GM21367 (cell line): Measurements from ENCODE around the gene KIAA0753.

Experiments used
- ATAC-seq: cut with Tn5 transposase; IDR thresholded peaks from one replicate; pipeline ENCODE4 v1.9.1; 2021; ENCODE audit not compliant: unreplicated experiment

Gene KIAA0753

DNA sequence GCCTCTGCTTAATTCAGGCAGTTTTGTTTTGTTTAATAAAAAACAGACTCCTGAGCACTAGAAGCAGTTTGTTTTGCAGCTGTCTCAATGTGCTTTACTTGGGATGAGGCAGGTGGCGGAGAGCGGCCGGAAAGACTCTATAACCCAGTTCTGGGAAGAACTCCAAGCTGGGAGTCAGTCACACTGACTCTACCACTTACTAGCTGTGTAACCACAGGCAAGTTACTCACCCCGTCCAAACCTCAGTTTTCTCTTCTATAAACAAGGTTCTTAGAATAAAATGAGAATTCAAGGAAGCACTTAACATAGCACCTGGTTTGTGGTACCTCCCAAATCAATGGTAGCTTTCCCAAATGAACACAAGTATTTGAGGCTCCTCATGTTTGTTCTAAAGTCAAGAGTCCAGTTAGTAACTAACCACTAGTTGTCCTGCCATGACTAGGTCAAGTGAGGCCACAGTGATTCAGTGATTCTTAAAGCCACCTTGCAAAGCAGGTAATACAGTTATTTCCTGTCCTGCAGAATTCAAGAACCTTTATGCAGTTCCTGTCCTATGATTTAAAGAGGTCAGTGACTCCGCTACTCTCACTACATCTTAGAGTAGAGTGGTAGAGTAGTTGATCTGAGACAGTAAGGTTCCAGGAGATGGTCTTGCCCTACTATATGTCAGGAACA lies 3.1 kb upstream of the KIAA0753 start:
- no peak for ATAC-seq

DNA sequence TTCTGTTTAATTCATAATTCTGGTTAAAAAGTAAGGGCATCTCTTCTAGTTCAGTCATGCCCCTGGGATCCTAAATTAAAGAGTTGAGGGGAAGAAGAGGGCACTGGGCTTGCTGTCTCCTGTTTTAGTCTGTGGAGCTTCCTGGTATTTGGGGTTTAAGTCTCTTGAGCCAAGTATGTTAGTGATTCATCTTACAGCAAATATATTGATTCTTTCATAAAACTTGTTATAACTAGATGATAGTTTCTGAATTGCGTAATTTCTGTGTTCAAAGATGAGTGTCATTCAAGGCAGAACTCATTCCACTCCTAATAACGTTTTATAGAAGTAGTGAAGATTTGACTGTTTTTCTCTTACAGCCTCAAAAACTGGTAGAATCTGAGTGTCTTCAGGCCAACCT lies 2.1 kb upstream of the KIAA0753 start:
- ATAC-seq = no peak

DNA sequence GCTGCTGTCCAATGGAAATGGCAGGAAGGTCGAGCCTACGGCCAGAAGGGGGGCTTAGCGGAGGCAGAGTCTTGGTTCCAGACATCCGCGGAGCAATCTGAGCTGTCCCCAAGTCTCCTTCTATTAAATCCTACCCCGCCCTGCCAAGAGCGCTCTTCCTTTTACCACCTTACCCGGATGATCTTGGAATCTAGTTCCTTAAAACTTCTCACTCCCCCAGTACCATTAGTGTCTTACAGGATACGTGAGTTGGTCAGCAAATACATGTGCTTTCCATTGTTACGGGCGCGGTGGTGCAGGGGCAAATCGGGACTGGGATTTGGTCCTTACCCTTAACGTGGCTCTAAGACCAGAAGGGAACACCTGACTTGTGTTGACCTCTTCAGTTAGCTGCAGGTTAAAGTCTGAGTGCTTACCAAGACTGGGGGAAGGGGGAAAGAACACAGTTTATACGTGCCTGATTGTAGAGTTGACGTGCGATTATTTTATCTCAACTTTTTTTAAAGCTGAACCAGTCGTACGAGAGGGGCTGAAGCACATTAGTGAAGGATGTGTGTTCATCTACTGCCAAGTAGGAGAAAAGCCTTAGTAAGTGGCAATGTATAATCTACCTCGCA lies 844 bp upstream of the KIAA0753 start:
- ATAC-seq = no peak

DNA sequence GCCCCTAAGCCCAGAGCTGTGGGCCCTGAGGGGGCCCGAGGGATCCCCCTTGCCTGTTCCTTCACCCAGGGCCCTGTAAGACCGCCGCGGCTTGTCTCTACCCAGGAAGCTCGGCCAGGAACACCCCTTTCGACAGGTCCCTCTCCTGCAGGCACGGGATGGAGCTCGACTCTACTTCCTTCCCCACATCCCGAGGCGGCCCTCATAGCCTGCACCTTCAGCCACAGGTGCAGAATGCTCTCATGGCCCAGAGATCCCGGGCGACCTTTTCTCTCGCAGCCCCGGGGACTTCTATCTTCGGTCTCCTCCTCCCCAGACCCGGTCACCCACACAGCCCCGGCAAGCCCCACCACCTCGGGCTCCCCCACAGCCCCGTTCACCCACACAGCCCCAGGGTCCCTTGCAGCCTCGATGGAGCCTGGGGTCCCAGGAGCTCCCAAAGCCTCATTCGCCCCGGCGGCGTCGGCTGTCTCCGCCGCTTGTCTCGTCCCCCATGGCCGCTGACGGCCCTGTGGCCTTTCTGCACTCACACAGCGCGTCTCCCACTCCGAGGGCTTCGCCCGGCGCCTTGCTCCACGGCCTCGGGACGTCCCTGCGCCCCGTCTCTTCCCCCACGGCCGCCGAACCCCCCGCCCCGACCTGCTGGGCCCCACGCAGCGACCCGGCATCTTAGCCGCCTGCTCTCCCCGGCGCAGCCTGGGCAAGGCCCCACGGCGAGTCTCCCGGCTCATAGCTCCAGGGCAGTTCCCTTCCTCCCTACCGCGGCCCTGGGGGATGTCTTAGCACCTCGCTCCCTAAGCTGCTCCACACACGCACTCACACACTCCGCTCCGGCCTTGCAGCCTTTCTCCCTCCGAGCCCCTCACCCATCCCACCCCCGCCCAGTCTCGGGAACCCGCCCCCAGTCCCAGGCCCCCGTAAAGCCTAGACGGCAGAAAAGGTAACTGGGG lies 650 bp downstream of the KIAA0753 start:
- ATAC-seq = no peak

DNA sequence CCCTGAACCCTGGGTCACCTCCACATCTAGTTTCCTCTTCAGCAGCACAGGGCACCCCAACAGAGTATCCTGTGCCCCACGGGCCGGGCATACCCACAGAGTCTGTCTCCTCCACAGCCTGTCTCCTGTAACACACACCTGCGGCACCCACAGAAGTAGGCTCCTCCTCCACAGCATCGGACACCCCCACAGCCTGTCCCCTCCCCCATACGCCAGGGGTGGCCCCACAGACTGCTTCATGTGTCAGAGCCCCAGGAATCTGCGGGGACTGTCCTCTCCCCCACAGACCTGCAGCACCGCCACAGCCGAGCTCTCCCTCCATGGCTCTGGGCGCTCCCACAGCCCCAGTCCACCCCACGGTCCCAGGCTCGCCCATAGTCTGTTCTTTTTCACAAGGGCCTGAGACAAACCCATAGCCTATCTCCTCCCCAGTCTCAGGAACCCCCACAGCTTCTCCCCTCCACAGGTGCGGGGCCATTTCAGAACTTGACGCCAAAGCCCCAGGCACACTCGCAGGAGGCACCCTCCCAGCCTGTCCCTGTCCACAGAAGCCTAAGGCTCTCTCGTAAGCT lies 1.4 kb downstream of the KIAA0753 start:
- no peak for ATAC-seq

DNA sequence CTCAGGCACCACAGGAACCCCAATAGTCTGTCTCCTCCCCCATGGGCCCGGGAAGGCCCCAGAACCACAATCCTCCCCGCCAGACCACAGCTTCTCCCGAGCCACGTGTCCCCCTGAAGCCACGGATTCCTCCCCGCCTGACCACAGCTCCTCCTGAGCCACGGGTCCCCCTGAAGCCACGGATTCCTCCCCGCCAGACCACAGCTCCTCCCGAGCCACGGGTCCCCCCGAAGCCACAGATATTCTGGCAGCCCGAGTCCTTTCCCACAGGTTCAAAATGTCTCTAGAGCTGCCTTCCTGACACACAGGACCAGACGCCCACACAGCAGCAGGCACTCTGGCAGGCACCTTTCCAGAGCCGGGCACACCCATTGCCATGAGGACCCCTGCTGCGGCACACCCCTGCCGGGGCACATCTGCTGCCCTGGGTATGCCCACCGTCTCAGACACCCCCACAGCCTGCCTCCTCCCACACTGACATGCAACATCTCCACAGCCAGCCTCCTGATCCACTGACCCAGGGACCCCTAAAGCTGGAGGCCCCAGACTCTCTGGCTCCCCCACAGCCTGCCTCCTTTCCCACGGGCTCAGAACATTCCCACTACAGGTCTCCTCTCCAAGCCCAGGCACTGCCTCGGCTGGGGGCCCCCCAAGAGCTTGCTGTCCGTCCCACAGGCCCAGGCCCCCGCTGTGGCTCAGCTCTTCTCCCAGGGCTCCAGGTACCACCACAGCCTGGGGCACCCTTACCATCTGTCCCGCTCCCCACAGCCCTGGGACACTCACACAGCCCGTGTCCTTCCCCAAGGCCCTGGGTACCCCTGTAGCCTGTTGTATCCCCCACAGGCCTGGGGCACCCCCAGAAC lies 2.2 kb downstream of the KIAA0753 start:
- no peak for ATAC-seq

DNA sequence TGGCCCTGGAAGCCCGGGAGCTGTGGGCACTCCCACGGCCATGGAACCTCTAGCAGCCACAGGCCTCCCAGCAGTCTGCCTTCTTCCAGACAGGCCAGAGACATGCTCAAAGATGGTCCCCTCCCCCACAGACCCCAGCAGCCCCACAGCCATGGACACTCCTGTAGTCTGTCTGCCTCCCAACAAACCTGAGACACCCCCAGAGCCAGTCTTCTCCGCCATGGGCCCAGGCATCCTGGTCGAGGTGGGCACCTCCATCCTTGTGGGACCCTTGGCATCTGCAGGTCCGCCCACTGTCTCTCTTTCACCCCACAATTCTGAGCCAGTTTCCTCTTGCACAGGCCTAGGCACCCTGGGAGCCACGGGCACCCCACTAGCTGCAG lies 3.1 kb downstream of the KIAA0753 start:
- ATAC-seq = no peak

DNA sequence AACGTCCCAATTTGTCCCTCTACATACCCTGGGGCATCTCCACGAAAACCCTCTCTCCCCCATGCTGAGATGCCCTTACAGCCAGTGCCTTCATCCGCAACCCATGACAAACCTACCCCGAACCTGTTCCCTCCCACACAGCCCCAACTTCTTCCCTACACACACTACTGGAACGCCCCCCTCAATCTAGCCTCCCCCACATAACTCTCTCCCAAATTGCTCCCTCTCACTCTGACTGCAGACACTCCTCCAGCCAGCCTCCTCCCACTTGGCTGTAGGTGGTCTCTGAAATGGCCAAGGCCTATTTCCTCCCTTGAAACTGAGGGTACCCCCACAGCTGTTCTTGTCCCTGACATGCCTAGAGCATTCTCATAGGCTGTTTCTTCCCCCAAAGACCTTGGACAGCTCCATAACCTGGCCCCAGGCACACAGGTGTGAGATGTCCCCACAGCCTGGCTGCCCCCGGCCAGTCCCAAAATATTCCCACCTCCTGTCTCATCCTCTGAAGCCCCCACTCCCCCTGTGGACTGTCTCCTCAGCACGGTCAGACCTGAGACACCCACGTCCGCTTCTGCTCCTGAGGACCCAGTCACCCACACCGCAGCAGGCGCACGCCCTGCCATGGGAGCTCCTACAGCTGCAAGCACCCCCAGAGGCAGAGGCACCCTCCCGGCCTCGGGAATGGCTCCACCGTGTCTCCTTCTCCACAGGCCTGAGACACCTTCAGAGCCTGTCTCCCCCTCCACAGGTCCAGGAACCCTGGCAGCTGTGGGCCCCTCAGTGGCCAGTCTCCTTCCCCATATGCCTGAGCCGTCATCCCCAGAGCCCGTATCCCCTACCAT lies 3.7 kb downstream of the KIAA0753 start:
- no peak for ATAC-seq

DNA sequence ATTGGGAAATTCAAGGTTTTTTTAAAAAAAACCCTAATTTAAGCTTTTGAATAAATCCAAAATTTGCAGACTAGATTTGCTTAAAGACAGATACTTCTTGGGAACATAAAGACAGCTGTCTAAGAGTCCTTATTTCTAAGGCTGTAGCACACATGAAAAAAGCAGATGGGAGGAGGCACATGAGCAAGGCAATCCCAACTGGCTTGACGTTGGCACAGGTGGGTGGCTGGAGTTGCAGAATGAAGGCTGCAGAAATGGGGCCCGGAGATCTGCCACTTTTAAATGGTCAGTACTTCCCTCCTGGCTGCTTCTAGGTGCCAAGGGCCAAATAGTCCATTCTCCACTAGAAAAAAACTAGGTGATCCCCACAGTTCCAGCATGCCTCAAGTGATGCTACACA lies 4.4 kb downstream of the KIAA0753 start:
- ATAC-seq = no peak

DNA sequence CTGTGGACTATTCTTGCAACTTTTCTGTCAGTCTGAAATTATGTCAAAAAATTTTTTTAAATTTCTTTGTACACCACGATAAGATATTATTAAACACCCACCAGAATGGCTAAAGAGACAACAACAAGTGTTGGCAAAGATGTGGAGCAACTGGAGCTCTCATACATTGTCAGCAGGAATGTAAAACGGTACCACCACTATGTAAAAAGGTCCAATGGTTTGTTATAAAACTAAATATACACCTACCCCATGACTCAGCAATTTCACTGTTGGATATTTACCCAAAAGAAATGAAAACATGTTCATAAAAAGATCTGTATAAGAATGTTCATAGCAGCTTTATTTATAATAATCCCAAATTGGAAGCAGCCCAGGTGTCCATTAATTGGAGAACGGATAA lies 7.2 kb downstream of the KIAA0753 start:
- ATAC-seq = no peak

DNA sequence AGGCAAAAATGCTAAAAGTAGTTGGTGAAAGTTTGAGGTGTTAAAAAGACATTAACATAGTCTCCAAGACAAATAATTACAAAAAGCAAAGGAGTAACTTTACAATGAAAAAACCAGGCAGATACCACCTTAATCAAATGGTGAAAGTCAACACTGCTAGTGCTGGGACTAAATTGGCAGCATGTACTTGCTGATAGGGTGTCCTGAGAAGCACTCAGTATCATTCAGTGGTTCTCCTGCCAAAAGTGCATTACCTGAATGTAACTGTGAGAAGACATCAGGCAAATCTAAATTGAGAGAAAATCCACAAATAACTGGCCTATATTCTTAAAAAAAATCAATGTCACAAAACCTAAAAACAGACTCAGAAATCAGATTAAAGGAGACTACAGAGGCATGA lies 8.0 kb downstream of the KIAA0753 start:
- ATAC-seq = no peak

DNA sequence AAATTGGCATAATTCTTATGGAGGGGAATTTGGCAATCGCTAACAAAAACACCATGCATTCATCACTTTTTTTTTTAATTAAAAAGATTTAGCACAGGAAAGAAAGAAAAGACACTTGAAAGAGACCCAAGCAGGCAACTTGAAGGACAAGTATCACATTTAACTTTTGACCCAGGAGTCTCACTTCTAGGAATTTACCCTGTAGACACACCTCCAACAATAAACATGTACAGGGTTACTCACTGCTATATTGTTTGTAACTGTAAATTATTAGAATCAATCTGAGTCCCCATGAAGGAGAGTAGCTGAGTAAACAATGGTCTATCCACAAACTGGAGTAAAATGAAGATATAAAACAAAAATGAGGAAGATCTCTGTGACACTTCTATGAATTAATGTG lies 10.1 kb downstream of the KIAA0753 start:
- ATAC-seq = no peak

DNA sequence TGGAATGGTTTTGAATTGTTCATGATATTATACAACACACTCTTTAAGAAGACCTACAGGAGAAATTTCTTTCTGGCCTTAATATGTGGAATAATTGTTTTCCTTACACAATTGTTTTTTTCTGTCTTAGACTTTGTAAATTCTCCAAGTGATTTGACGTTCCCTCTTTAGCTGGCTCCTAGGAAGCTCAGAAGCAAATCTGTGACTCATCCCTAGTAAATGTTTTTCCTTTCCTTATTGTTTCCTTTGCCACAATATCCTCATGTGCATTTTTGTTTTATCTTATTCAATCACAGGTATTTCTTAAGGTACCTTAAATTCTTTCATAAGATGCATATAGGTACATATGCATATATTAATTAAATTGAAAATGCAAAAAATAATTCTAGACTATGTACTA lies 13.5 kb downstream of the KIAA0753 start:
- no peak for ATAC-seq

DNA sequence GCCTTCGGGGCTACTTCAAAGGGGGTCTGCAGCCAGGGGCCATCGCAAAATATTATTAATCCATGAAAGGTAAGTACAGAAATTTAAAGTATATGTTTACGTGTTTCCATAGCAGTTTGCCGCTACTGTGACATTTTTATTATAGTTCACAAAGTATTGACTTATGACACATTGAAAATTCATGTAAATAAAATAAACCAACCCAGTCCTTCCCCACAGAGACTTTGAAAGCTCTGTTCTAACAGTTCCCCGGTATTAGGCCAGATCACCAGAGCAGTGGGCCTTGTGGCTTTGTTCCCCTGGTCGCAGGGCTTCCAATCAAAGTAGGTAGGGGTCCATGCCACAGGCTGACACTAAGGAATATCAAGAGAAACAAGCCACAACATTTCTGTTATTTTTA lies 13.9 kb downstream of the KIAA0753 start:
- ATAC-seq = no peak

DNA sequence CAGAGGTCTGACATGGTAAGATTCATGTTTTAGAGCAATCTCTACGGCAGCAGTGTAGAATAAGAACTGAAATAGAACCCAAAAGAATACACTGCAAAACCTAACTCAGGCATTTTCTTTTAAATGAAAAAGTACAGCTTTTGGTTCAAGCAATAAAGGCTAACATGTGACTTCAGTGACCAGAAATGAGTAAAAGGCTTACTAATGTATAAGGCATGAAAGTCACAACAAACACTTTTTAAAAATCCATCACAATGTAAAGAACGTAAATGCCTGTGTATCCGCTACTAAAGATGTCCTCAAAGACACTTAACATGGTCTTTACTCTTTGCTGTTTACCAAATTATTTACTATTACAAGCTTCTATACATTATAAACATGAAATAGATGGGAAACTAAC lies 16.6 kb downstream of the KIAA0753 start:
- no peak for ATAC-seq

DNA sequence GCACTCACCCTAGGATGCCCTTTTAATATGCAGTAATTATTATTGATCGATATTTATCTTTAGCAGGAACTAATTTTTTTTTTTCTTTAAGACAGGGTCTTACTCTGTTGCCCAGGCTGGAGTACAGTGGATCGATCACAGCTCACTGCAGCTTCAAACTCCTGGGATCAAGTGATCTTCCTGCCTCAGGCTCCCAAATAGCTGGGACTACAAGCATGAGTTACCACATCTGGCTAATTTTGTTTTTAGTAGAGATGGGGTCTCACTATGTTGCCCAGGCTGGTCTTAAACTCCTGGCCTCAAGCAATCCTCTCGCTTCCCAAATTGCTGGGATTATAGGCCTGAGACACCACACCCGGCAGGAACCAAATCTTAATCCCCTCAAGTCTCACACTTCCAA lies 29.3 kb downstream of the KIAA0753 start:
- no peak for ATAC-seq

DNA sequence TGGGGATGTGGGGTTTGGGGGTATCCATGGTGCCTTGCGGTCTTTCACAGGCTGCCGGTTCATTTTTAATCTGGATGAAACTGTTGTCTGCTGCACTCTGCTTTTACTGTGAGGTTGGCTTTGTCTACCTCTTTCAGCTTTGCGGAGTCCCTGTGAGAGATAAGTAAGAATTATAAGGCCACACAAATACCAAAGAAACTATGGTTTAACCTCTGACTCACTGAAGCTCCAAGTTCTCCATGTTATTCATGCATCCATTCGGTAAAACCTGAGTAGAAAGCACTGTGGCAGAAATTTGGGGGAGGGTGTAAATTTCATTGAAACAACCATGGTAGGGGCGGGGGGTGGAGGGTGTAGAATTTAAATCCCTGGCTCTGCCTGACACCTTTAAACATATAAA lies 30.5 kb downstream of the KIAA0753 start:
- ATAC-seq = no peak

DNA sequence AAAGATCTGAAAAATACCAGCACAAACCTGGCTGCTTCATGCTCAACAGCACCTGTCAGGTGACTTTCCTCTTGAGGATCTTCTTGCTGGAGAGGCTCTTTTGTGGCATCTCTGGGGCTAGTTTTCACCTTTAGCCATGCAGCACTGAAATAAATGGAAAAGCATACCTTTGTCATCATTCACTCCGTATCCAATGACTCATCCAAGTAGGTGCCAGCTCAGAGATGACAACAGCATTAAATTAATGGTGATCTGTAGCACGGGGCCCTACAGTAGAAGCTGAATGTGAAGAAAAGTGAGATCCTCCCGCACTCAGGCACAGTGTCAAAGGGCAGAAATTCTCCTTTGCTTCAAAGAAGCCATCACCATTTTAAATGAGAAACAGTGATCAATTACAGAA lies 32.2 kb downstream of the KIAA0753 start:
- ATAC-seq = no peak

DNA sequence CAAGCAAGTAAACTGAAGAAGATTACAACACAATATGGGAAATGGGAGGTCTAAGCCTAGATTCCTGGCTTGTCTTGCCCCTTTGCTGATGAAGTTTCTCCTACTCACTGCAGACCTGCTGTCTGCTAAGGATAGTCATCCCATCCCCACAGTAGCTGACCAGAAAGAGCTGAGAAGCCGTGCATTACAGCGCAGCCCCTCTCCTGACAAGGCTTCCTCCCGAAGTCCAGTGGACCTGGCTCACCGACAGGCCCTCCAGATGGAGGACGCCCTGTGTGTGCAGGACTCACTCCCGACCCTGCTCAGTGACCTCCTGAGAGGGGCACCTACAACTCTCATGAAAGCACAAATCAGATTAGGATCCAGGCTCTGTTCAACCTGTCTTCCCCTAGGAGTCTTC lies 35.4 kb downstream of the KIAA0753 start:
- no peak for ATAC-seq
